Measurements from ENCODE around the gene UBE2F. TPM values are rescaled to one million over a fixed set of nuclear protein-coding genes. Genes with fewer than 3 reads are reported as not detected.
"Not testable (repeated sequence)": the region's sequence is repeated elsewhere in the genome, so short reads cannot be mapped to it uniquely, and the experiment has no call there.

The UBE2F gene
- total RNA-seq, 2 experiments from 2014 or later, result 96.5 to 99.5 TPM

DNA sequence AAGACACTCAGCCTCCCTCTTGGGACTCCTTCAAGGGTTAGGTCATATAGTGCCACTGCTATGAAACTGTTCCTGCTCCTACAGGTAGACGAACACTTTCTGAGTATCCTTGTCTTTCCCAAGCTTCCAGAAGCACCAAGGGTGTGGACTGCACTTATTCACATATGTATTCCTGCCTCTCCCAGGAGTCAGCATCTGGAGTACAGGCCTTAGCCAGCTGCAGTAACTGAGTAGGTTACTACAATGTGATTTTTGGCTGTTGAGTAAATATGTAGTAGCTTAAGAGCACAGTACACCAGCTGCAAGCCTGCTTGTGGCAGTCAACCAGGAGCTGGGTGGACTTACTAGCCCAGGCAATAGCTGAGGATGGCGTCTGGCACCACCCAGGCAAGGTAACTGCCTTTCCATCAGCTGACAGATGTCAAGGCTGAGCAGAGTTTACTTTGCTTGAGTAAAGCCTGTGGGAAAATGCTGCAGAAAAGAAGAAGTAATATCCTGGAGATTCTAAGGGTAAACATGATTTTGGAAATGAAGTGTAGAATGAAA, 80.0 kb downstream of the UBE2F start:
- peaks cover 39% of the 10 kb centered on the region for H3K36me3 Mint-ChIP-seq (ENCODE audit: low read depth)
- intact Hi-C loops (cut with micrococcal nuclease), result no loop called here
- no peak overlapping the region for H3K27ac Mint-ChIP-seq
- no peak overlapping the region for H3K4me3 Mint-ChIP-seq
- no peaks in the 10 kb centered on the region for H3K4me1 Mint-ChIP-seq (ENCODE audit: low read depth)
- DNase-seq (no peak), ATAC-seq (no peak)
- TF ChIP-seq CTCF (IDR thresholded peaks at IDR 0.05), result no peak
- CTCF ChIA-PET, result interaction anchor here (1.2 kb wide), 1 partner anchor 35 kb away, joined by 3 read pairs; no protein-coding TSS in a partner anchor
- H3K27me3 Mint-ChIP-seq, result no peaks in the 10 kb centered on the region
- POLR2A ChIA-PET, result no interaction called here
- H3K9me3 Mint-ChIP-seq, result peaks cover 14% of the 10 kb centered on the region

DNA sequence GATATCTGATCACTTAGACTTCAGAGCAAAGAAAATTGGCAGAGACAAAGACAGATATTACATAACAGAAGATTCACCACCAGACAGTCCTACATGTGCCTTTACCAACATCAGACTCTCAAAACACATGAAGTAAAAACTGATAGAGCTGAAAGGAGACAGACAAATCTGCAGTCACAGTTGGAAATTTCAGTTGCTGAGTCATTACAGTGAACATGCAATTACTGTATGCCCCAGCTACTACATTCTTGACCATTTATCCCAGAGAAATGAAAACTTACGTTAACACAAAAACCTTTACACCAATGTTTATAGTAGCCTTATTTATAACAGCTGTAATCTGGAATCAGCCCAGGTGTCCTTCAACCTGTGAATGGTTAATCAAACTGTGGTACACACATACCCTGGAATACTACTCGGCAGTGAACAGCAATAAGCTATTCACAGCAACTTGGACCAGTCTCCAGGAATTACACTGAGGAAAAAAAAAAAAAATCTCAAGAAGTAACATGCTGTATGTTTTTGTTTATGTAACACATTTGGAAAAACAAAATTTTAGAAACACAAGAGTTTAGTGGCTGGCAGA, 86.5 kb downstream of the UBE2F start:
- ChIA-PET CTCF (interaction anchor here (0.7 kb wide), 1 partner anchor 210 kb away, joined by 3 read pairs; no protein-coding TSS in a partner anchor), POLR2A (interaction anchor here (1.4 kb wide), 1 partner anchor 16 kb away, joined by 3 read pairs; no protein-coding TSS in a partner anchor)
- Mint-ChIP-seq H3K4me3 (no peak overlapping the region), H3K9me3 (peaks cover 5% of the 10 kb centered on the region), H3K4me1 (ENCODE audit: low read depth) (peaks cover 7% of the 10 kb centered on the region), H3K27me3 (peaks cover 25% of the 10 kb centered on the region), H3K27ac (no peak overlapping the region), H3K36me3 (ENCODE audit: low read depth) (no peaks in the 10 kb centered on the region)
- no peak for TF ChIP-seq CTCF (IDR thresholded peaks at IDR 0.05)
- ATAC-seq (no peak), DNase-seq (no peak)
- intact Hi-C loops (cut with micrococcal nuclease), result no loop called here

GRCh38 chr2:238055841-238056240, 89.0 kb downstream of the UBE2F start:
- H3K9me3 Mint-ChIP-seq, result no peaks in the 10 kb centered on the region
- DNase-seq, result no peak
- H3K36me3 Mint-ChIP-seq (ENCODE audit: low read depth), result peaks cover 11% of the 10 kb centered on the region
- intact Hi-C loops (cut with micrococcal nuclease), result no loop called here
- POLR2A ChIA-PET, result no interaction called here
- TF ChIP-seq CTCF (IDR thresholded peaks at IDR 0.05), result no peak
- peaks cover 25% of the 10 kb centered on the region for H3K27me3 Mint-ChIP-seq
- H3K4me3 Mint-ChIP-seq, result no peak overlapping the region
- no peak for ATAC-seq
- CTCF ChIA-PET, result no interaction called here
- peaks cover 15% of the 10 kb centered on the region for H3K4me1 Mint-ChIP-seq (ENCODE audit: low read depth)
- H3K27ac Mint-ChIP-seq, result no peak overlapping the region

GRCh38 chr2:238057696-238058575, 91.1 kb downstream of the UBE2F start:
- Mint-ChIP-seq H3K4me1 (ENCODE audit: low read depth) (peaks cover 24% of the 10 kb centered on the region), H3K27me3 (peaks cover 22% of the 10 kb centered on the region), H3K36me3 (ENCODE audit: low read depth) (peaks cover 23% of the 10 kb centered on the region)
- H3K4me3 Mint-ChIP-seq; ATAC-seq; CTCF ChIA-PET; DNase-seq; POLR2A ChIA-PET; H3K9me3 Mint-ChIP-seq; H3K27ac Mint-ChIP-seq; intact Hi-C loops (cut with micrococcal nuclease): not testable (repeated sequence)

DNA sequence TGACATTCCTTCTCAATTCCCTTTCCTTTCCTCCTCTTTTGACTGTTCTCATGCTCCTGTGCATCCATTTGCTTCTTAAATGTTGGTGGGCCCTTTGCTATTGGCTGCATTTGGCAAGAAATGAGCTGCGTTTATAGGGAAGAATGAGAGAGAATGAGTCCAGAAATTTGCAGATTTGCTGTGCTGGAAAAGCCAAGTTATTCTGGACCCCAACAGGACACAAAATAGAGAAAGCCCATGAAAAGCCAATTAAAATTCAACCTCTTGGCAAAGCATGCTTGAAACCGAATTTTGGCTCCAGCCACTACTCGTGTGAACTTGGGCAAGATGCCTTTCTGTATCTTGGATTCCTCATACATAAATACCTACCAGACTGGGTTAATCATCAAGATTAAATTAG, 92.7 kb downstream of the UBE2F start:
- Mint-ChIP-seq H3K27me3 (peaks cover 16% of the 10 kb centered on the region), H3K4me3 (peak overlapping the region; percentile 81), H3K27ac (peak overlapping the region; percentile 86), H3K36me3 (ENCODE audit: low read depth) (peaks cover 37% of the 10 kb centered on the region), H3K4me1 (ENCODE audit: low read depth) (peaks cover 39% of the 10 kb centered on the region), H3K9me3 (no peaks in the 10 kb centered on the region)
- no peak for DNase-seq
- ChIA-PET CTCF (no interaction called here), POLR2A (interaction anchor here (0.6 kb wide), 1 partner anchor 373 kb away, joined by 4 read pairs; no protein-coding TSS in a partner anchor)
- ATAC-seq, result no peak
- no peak for TF ChIP-seq CTCF (IDR thresholded peaks at IDR 0.05)
- intact Hi-C loops (cut with micrococcal nuclease), result no loop called here
